Left renal pelvis (tissue), 4 donors: ENCODE data around the gene SLC7A6. TPM values are rescaled to one million over a fixed set of nuclear protein-coding genes. Genes with fewer than 3 reads are reported as not detected.
A peak's percentile ranks its signal among the peaks of the same experiment; 100 is the strongest.

Experiments
- DNase-seq, 4 donors: peaks; one replicate each; pipeline ENCODE4 v3.0.0-alpha.2; 2013; ENCODE audit warnings: low read depth in 4 of 4, low spot score in 3 of 4
- polyA plus RNA-seq, 4 donors: library from polyadenylated mRNA; unstranded; fragments of 120-200 nt; gene quantifications; one replicate each; pipeline ENCODE4 v1.2.1, GENCODE V29; 2013; ENCODE audit not compliant: insufficient read length in 4 of 4

The SLC7A6 gene
- polyA plus RNA-seq, 4 donors, result 15.0 to 19.6 (median 16.5) TPM

DNA sequence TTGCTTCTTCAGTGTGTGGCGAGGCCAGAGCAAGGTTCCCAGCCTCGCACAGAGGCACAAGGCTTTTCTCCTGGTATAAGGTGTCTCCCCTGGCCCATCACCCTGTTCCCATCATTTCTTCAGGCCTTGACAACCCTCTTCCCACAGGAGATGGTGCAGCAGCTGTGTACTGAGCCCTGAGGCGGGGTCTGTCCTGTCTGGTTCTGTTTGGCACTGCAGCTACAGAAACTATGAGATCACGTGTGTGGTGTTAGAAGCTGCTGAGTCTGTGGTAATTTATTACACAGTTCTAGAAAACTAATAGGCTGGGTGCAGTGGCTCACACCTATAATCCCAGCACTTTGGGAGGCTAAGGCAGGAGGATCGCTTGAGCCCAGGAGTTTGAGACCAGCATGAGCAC lies 11.9 kb upstream of the SLC7A6 start:
- DNase-seq, result no peak

- no peak for DNase-seq
These were observed 10.6 kb upstream of the SLC7A6 start for GRCh38 chr16:68253721-68254120.

- no peak for DNase-seq
These were observed 8.6 kb upstream of the SLC7A6 start for GRCh38 chr16:68255712-68256111.

DNA sequence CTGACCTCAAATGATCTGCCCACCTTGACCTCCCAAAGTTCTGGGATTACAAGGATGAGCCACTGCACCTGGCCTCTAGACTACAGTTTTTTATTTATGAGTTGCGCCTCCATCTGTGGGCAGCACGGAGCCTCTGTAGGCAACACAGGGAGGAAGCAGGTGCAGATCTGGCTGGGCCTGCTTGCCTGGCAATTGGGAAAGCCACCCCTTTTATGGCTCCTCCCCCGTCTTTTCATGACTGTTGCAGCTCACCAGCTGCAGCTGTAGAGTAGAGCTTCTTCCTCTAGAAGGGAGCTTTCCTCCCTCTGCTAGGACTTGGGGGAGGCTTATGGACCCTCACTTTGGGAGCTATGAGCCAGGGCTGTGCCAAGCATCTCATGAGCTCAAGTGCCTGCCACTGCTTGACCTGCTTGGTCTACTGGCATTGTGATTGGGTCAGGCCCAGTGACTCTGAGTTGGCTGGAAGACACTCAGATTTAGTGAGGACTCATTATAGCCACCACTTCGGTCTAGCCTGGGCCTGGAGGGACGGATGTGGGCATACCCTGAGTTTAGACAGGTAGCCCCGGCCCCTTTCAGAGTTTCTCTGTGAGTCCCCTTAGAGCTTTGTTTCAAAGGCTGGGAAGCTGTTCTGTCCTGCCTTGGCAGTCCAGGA lies 6.9 kb upstream of the SLC7A6 start:
- no peak for DNase-seq

DNA sequence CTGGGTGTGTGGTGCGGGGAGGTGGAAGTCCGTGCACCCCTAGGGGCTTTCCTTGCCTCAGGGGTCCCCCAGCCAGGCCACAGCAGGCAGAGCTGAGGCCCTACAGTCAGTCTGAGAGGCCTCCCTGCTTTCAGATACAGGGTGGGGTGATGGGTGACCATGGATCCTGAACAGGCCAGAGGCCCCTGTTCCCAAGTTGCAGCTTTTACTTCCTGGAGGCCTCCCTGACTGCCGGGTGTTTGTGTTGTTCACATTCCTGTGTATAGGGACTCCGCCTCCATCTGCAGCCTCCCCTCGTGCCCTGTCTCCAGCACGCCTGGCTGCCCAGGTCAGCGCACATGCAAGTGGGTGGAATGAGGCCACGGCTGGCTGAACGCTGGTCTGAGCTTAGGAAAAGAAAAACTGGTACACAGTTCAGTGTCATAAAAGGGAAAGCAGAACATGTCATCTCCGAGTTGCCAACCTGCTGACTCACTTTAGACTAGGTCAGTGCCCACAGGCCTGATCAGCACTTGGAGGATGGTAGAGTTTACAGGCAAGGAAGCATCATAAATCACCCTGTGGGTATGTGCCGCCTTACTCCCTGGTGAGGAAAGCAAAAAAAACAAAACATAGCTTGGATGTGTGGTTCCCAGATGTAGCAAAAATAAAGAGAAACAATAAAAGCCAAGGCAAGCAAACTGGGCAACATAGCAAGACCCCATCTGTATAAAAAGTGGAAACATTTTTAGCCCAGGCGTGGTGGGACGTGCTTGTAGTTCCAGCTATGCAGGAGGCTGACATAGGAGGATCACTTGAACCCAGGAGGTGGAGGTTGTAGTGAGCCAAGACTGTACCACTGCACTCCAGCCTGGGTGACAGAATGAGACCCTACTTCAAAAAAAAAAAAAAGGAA lies 6.2 kb upstream of the SLC7A6 start:
- DNase-seq, result peak in 1 of 4 donors; percentile 89

- no peak for DNase-seq
These were observed 5.1 kb upstream of the SLC7A6 start for GRCh38 chr16:68259007-68259825.

- no peak for DNase-seq
These were observed 683 bp upstream of the SLC7A6 start for GRCh38 chr16:68263559-68264127.

DNA sequence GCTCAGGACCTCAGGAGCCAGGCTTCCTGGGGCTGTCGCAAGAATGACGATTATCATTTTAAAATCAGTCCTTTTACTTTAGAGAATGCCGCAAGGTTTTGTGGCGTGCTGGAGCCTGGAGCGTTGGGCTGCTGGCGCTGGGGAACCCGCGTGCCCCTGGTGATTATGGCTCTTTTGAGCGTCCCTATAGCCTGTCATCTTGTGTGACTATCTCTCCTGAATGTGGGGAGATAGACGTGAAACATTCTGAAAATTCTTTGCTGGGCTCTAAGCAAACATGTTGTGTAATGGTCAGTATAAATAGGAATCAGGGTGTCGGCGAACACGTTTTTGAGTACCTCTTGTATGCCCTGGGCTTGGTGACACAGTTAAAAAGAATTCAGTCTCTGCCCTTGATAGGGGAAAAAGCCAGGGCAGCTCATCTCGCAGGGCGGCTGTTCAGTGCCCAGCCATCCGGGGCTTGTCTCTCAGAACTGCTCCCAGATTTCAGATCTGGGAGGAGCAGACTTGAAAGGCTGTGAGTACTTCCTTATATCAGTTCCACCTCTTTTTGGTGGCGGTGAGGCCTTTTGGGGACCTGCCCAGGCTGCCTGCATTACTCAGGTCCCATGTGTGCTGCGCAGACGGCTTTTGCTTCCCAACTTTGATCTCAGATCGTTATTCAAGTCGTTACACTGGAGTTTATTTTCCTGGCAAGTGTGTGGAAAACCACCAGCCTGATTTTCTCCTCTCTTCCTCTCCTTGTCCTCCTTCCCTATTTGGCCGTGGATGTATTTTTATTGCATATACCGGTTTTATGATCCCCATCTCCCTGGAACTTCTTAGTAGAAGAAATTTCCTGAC lies 973 bp downstream of the SLC7A6 start:
- DNase-seq, result no peak

DNA sequence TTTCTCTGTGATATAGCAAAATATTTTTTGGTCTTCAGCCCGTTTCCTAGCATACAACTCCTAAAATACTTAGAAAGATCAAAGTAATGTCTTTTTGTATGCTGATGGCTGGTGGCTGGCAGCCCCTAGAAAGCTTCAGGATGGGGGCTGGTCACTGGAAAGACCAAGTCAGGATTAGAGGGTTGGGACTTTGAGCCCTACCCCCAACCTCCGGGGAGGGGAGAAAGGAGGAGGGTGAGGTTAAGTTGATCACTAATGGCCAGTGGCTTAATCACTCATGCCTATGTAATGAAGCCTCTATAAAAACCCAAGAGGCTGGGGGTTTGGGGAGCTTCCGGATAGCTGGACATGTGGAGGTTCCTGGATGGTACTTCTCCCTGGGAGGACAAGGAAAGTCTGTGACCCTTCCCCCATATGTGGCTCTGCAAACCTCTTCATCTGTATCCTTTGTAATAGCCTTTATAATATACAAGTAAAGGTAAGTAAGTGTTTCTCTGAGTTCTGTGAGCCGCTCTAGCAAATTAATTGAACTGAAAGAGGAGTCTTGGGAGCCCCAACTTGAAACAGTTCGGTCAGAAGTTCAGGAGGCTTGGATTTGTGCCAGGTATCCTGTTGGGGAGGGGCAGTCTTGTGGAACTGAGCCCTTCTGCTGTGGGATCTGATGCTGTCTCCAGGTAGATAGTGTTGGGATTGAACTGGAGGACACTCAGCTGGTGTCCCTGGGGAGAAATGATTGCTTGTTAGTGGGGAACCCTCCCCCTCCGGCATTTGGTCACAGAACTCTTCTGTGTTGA lies 3.5 kb downstream of the SLC7A6 start:
- no peak for DNase-seq

DNA sequence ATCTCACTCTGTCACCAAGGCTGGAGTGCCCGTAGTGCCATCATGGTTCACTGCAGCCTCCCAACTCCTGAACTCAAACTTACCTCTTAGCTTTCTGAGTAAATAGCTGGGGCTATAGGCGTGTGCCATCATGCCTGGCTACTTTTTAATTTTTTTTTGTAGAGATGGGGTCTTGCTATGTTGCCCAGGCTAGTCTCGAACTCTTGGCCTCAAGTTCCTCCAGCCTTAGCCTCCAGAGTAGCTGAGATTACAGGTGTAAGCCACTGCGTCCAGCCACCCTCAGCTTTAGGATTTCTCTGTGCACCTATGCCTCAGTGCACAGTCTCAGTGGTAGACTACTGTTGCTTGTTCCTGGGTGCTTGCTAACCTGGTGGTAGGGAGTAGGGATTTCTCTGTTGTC lies 5.5 kb downstream of the SLC7A6 start:
- DNase-seq, result no peak

GRCh38 chr16:68270353-68270752 lies 6.0 kb downstream of the SLC7A6 start:
- DNase-seq, result no peak

GRCh38 chr16:68272507-68273209 lies 8.3 kb downstream of the SLC7A6 start:
- DNase-seq, result no peak

- no peak for DNase-seq
These were observed 9.1 kb downstream of the SLC7A6 start for GRCh38 chr16:68273459-68273858.

DNA sequence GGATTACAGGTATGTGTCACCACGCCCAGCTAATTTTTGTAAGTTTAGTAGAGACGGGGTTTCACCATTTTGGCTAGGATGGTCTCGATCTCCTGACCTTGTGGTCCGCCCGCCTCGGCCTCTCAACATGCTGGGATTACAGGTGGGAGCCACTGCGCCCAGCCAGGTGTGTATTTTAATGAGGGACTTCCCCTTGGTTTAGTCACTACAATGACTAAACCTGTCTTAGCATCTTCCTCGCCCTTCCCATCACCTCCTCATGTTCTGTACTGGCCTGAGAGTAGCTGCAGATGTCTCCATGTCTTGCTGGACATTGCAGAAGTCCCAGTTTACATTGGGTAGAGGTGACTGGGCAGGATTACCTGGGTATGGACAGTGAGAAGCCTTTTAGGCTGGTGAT lies 9.6 kb downstream of the SLC7A6 start:
- no peak for DNase-seq

- no peak for DNase-seq
These were observed 10.1 kb downstream of the SLC7A6 start for GRCh38 chr16:68274441-68274840.

DNA sequence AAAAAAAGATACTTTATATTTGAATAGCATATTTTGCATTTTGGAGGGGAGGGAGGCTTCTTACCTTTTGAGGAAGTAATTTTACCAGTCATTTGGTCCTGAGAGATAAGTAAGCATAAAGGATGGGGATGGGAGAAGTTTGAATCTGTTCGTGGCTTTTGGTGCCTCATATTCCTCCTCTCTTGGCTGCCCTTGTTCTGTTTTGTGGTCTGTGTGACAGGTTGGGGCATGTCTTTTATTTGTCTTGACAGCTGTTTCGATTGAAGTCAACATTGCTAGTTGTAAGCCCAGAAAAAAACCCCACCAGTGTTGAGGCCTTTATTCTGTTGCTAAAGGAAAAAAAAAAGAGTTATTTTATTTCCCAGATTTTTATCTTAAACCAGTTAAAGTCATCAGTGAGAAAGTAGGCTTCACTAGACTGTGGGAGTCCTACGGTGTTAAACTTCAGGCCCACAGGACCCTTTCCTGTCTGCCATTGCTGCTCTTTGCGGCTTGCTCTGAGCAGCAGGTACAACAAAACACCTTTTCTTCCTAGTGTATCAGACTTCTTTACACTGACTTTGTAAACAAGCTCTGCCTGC lies 11.4 kb downstream of the SLC7A6 start:
- DNase-seq, result no peak

- no peak for DNase-seq
These were observed 11.9 kb downstream of the SLC7A6 start for GRCh38 chr16:68276223-68276622.
